ENCODE measurements around the gene VEZT.

DNA sequence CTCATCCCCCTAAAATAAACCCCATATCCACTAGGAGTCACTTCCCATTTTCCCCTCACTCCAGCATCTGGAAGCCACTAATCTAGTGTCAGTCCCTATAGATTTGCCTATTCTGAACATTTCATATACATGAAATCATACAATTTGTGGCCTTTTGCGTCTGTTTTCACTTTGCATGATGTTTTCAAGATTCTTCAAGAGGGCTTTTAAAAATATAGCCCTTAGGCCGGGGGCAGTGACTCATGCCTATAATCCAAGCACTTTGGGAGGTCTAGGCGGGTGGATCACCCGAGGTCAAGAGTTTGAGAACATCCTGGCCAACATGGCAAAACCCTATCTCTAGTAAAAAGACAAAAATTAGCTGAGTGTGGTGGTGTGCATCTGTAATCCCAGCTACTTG is 104.7 kb downstream of the VEZT start:
- TF ChIP-seq EP300 (IDR thresholded peaks at IDR 0.05), result no peak
- TF ChIP-seq, protein P1, sequence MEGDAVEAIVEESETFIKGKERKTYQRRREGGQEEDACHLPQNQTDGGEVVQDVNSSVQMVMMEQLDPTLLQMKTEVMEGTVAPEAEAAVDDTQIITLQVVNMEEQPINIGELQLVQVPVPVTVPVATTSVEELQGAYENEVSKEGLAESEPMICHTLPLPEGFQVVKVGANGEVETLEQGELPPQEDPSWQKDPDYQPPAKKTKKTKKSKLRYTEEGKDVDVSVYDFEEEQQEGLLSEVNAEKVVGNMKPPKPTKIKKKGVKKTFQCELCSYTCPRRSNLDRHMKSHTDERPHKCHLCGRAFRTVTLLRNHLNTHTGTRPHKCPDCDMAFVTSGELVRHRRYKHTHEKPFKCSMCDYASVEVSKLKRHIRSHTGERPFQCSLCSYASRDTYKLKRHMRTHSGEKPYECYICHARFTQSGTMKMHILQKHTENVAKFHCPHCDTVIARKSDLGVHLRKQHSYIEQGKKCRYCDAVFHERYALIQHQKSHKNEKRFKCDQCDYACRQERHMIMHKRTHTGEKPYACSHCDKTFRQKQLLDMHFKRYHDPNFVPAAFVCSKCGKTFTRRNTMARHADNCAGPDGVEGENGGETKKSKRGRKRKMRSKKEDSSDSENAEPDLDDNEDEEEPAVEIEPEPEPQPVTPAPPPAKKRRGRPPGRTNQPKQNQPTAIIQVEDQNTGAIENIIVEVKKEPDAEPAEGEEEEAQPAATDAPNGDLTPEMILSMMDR (IDR thresholded peaks at IDR 0.05), result no peak

All from esophagus muscularis mucosa (tissue), 3 donors.